Dedifferentiated amniotic fluid mesenchymal stem cell (primary cell): ENCODE data around the gene SHCBP1L.

Source experiments
- DNase-seq: peaks from one replicate; pipeline ENCODE4 v3.0.0-alpha.2; 2016; ENCODE audit errors: extremely low spot score

The SHCBP1L gene

GRCh38 chr1:182890927-182891610 is 61.9 kb downstream of the SHCBP1L start:
- DNase-seq: no peak

GRCh38 chr1:182889997-182890396 is 63.0 kb downstream of the SHCBP1L start:
- no peak for DNase-seq

GRCh38 chr1:182888736-182889531 is 64.0 kb downstream of the SHCBP1L start:
- DNase-seq: no peak

GRCh38 chr1:182886985-182887384 is 66.0 kb downstream of the SHCBP1L start:
- no peak for DNase-seq

- no peak for DNase-seq
Observed at GRCh38 chr1:182885591-182885990, 67.4 kb downstream of the SHCBP1L start.

- no peak for DNase-seq
Observed at GRCh38 chr1:182884872-182885271, 68.1 kb downstream of the SHCBP1L start.

- DNase-seq: no peak
Observed at GRCh38 chr1:182877842-182878241, 75.1 kb downstream of the SHCBP1L start.

GRCh38 chr1:182877331-182877730 is 75.6 kb downstream of the SHCBP1L start:
- no peak for DNase-seq

GRCh38 chr1:182875889-182876288 is 77.1 kb downstream of the SHCBP1L start:
- no peak for DNase-seq

- DNase-seq: no peak
Observed at GRCh38 chr1:182872881-182873280, 80.1 kb downstream of the SHCBP1L start.

GRCh38 chr1:182869241-182869666 is 83.7 kb downstream of the SHCBP1L start:
- DNase-seq: no peak

- DNase-seq: no peak
Observed at GRCh38 chr1:182867861-182868260, 85.1 kb downstream of the SHCBP1L start.

- no peak for DNase-seq
Observed at GRCh38 chr1:182863940-182864339, 89.0 kb downstream of the SHCBP1L start.

GRCh38 chr1:182862827-182863226 is 90.1 kb downstream of the SHCBP1L start:
- no peak for DNase-seq

GRCh38 chr1:182861994-182862393 is 91.0 kb downstream of the SHCBP1L start:
- no peak for DNase-seq

- DNase-seq: no peak
Observed at GRCh38 chr1:182860658-182861057, 92.3 kb downstream of the SHCBP1L start.

- DNase-seq: no peak
Observed at GRCh38 chr1:182857212-182857611, 95.8 kb downstream of the SHCBP1L start.

- DNase-seq: peak; percentile 37
Observed at GRCh38 chr1:182855911-182856310, 97.1 kb downstream of the SHCBP1L start.

GRCh38 chr1:182851825-182852224 is 101.1 kb downstream of the SHCBP1L start:
- no peak for DNase-seq

GRCh38 chr1:182850319-182850718 is 102.6 kb downstream of the SHCBP1L start:
- no peak for DNase-seq
